ENCODE results near the gene ZSWIM3. TPM values are rescaled to one million over a fixed set of nuclear protein-coding genes. Genes with fewer than 3 reads are reported as not detected.

The ZSWIM3 gene
- total and polyA plus RNA-seq, 2 donors (not counting 3 experiments of a cell fraction or from before 2014, with no cell fraction given): 3.8 to 4.4 TPM

- intact Hi-C loops (cut with micrococcal nuclease): no loop called here
- POLR2A ChIA-PET: no interaction called here
Observed at GRCh38 chr20:45827030-45827652, 30.3 kb upstream of the ZSWIM3 start, which contains the start of gene TNNC2. Gene TNNC2 (minus strand): TSS chr20:45827312. CDS start chr20:45827248, 64 bp downstream.

More at GRCh38 chr20:45827030-45827652, 30.3 kb upstream of the ZSWIM3 start, which contains the start of gene TNNC2:
- Histone ChIP-seq H3K27me3 (ENCODE audit: control insufficient read depth in 2 of 2, insufficient read depth in 2 of 2, low read length in 2 of 2) (peaks cover 11 to 16% of the 10 kb centered on the region in 2 experiments), H3K79me2 (ENCODE audit: control insufficient read depth, insufficient read depth, low read length) (no peaks in the 10 kb centered on the region), H3K4me3 (replicated peaks in 1 of 3; ENCODE audit: insufficient read depth in 1 of 3, low read depth in 1 of 3, low read length in 3 of 3) (no peak within 1 kb of the TSS), H4K20me1 (replicated peaks; ENCODE audit: control insufficient read depth, extremely low read depth, insufficient read depth, low read length) (no peaks in the 10 kb centered on the region), H3K4me2 (ENCODE audit: insufficient read depth, low read length) (no peak within 1 kb of the TSS), H3K36me3 (ENCODE audit: control insufficient read depth in 2 of 2, extremely low read depth in 1 of 2, insufficient read depth in 2 of 2, low read length in 2 of 2) (no peaks in the 10 kb centered on the region), H3K9me1 (replicated peaks; ENCODE audit: control insufficient read depth, extremely low read depth, insufficient read depth, low read length) (no peaks in the 10 kb centered on the region), H2AFZ (ENCODE audit: low read depth, low read length) (no peak within 1 kb of the TSS), H3K9me3 (replicated peaks; ENCODE audit: control insufficient read depth, insufficient read depth, low read length) (no peaks in the 10 kb centered on the region), H3K27ac (ENCODE audit: insufficient read depth, low read depth, low read length) (no peak within 1 kb of the TSS), H3K4me1 (ENCODE audit: control insufficient read depth, extremely low read depth, insufficient read depth, low read length) (peaks cover 4% of the 10 kb centered on the region), H3K9ac (replicated peaks; ENCODE audit: extremely low read depth, insufficient read depth, low read length) (no peak within 1 kb of the TSS)
- BruUV-seq (replicated peaks): no TSS peak
- no peak for DNase-seq (ENCODE audit: low read depth, low spot score)
- no peak for FAIRE-seq
- dilution Hi-C loops (cut with MboI; ENCODE audit: extremely low pct_ligation_motif_present, low sequenced_read_pairs): no loop called here
- TF ChIP-seq EZH2 (IDR thresholded peaks at IDR 0.05; ENCODE audit: borderline replicate concordance, low read depth, low read length, severe bottlenecking): no peak
- TF ChIP-seq FOS (IDR thresholded peaks at IDR 0.05; ENCODE audit: borderline replicate concordance, insufficient read depth, low read length): no peak
- no peak for TF ChIP-seq POLR2A (IDR thresholded peaks at IDR 0.05; ENCODE audit: low read depth, low read length)
- no peak for TF ChIP-seq MYC (IDR thresholded peaks at IDR 0.05; ENCODE audit: low read depth, low read length)
- no peak for TF ChIP-seq JUN (IDR thresholded peaks at IDR 0.05; ENCODE audit: borderline replicate concordance, insufficient read depth, insufficient read length, low read depth)
- no peak for TF ChIP-seq POLR2AphosphoS5 (IDR thresholded peaks at IDR 0.05; ENCODE audit: insufficient read depth, low read depth, low read length)
- TF ChIP-seq GATA2 (IDR thresholded peaks at IDR 0.05; ENCODE audit: insufficient read depth, insufficient read length, low read depth, low read length): no peak
- TF ChIP-seq CTCF (IDR thresholded peaks at IDR 0.05; ENCODE audit: extremely low read depth in 1 of 2, insufficient read depth in 1 of 2, low read depth in 1 of 2, low read length in 2 of 2): no peak
- TF ChIP-seq, protein P1, sequence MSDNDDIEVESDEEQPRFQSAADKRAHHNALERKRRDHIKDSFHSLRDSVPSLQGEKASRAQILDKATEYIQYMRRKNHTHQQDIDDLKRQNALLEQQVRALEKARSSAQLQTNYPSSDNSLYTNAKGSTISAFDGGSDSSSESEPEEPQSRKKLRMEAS (IDR thresholded peaks at IDR 0.05; ENCODE audit: insufficient read depth, insufficient read length): no peak
- CTCF ChIA-PET: interaction anchor here (1.1 to 1.6 kb wide), 2 partner anchors 120 to 143 kb away, joined by 3 to 10 read pairs; no protein-coding TSS in a partner anchor
